ENCODE measurements around the gene MAP1B. TPM values are rescaled to one million over a fixed set of nuclear protein-coding genes. Genes with fewer than 3 reads are reported as not detected.

The MAP1B gene
- total and polyA plus RNA-seq, 2 of the 4 experiments (the other 2 are of a cell fraction): 41.1 to 183 TPM

- H3K9ac ChIP-seq (ENCODE audit: low read depth, low read length): peak overlapping the region; percentile 86
- dilution Hi-C loops (cut with HindIII; ENCODE audit: low sequenced_read_pairs, unreplicated experiment): no loop called here
- H3K4me2 ChIP-seq (ENCODE audit: low read depth, low read length): peak overlapping the region; percentile 96
- H2AK5ac ChIP-seq (ENCODE audit: low read depth, low read length): peak overlapping the region; percentile 81; the same call in 1 of the 2 replicates
- H3K9me1 ChIP-seq (ENCODE audit: insufficient read depth, low read length): peaks cover 15% of the 10 kb centered on the region
- H2BK5ac ChIP-seq (ENCODE audit: low read depth, low read length, poor library complexity, severe bottlenecking): peak overlapping the region; percentile 62
- peak overlapping the region; percentile 81; the same call in 1 of the 2 replicates for H3K56ac ChIP-seq (ENCODE audit: extremely low read depth, insufficient read depth, low read length)
- H3K4me1 ChIP-seq (ENCODE audit: control insufficient read depth, insufficient read depth, low read length): peaks cover 12% of the 10 kb centered on the region
- peak overlapping the region; percentile 77 for H3K27ac ChIP-seq (ENCODE audit: insufficient read depth, low read length)
- peak overlapping the region; percentile 96 for H3K14ac ChIP-seq (replicated peaks; ENCODE audit: low read depth, low read length)
- BruUV-seq (replicated peaks): no TSS peak
- peak overlapping the region; percentile 95 for H2AFZ ChIP-seq (replicated peaks; ENCODE audit: low read length, poor library complexity)
- DNase-seq: no peak
- peak overlapping the region; percentile 82; the same call in 1 of the 2 replicates for H4K5ac ChIP-seq (ENCODE audit: low read depth, low read length)
- H3K23ac ChIP-seq (ENCODE audit: low read depth, low read length): peak overlapping the region; percentile 95
- no peaks in the 10 kb centered on the region for H3K9me3 ChIP-seq (ENCODE audit: control insufficient read depth, insufficient read depth, low read length)
- H2BK120ac ChIP-seq (ENCODE audit: low read depth, low read length): peak overlapping the region; percentile 37
- H3K18ac ChIP-seq (ENCODE audit: low read depth, low read length): peak overlapping the region; percentile 87
- CTCF ChIA-PET: no interaction called here
- in situ Hi-C loops (cut with MboI; ENCODE audit: low sequenced_read_pairs): no loop called here
- no peak overlapping the region for H2BK20ac ChIP-seq (ENCODE audit: low read depth, low read length)
- H3K4ac ChIP-seq (ENCODE audit: low read depth, low read length): peak overlapping the region; percentile 96
- peaks cover 36% of the 10 kb centered on the region; the same call in 1 of the 2 replicates for H4K20me1 ChIP-seq (ENCODE audit: insufficient read depth, low read length)
- peak overlapping the region; percentile 88 for H4K91ac ChIP-seq (ENCODE audit: insufficient read depth, low read depth, low read length)
- 0% methylated on average over 1 of the region's 11 CpGs; no CpG with 5 or more reads in 1 of the 2 experiments for WGBS, 2 experiments (ENCODE audit: extremely low coverage in 2 of 2, insufficient read length in 1 of 2)
- H3K27me3 ChIP-seq (ENCODE audit: control insufficient read depth, insufficient read depth, low read length): no peaks in the 10 kb centered on the region
- peak overlapping the region; percentile 97 for H3K4me3 ChIP-seq (ENCODE audit: insufficient read depth, low read depth, low read length)
- TF ChIP-seq MXI1 (IDR thresholded peaks at IDR 0.05; ENCODE audit: borderline replicate concordance, low read depth, low read length) (0 out of 2 replicates have a peak, but pooled peaks have one; percentile 31), USF2 (IDR thresholded peaks at IDR 0.05; ENCODE audit: low read depth, low read length) (no peak)
- intact Hi-C loops (cut with micrococcal nuclease): loop anchor here (1.0 to 2.0 kb wide), 3 partner anchors 41 to 325 kb away; no protein-coding TSS in a partner anchor
- H3K79me1 ChIP-seq (ENCODE audit: low read depth in 1 of 2, low read length in 2 of 2): peaks cover 0 to 35% of the 10 kb centered on the region in 2 experiments; a peak in 2 of 4 replicates
- no peak overlapping the region; the same call in 2 of the 3 replicates for H2BK15ac ChIP-seq (ENCODE audit: low read depth, low read length)
- peak; percentile 4 for ATAC-seq (ENCODE audit: low read depth)
- peak overlapping the region; percentile 54 to 88; a peak in 3 of 4 replicates for H4K8ac ChIP-seq (ENCODE audit: low read depth in 2 of 2, low read length in 2 of 2)
- H3K36me3 ChIP-seq (ENCODE audit: control insufficient read depth, insufficient read depth, low read length): peaks cover 2% of the 10 kb centered on the region; the same call in 1 of the 2 replicates
- POLR2A ChIA-PET (ENCODE audit: unreplicated experiment): no interaction called here
- peak overlapping the region; percentile 99 for H2AK9ac ChIP-seq (replicated peaks; ENCODE audit: low read depth, low read length, poor library complexity)
Measured at GRCh38 chr5:72107901-72108201, 576 bp downstream of the MAP1B start.
